Astrocyte of the cerebellum (primary cell): Measurements from ENCODE around the gene SEZ6L.
A peak's percentile ranks its signal among the peaks of the same experiment; 100 is the strongest.

Source experiments
- DNase-seq: peaks from one replicate; pipeline ENCODE4 v3.0.0-alpha.2; 2011; ENCODE audit warnings: low read depth
- H3K4me3 ChIP-seq: 2 replicates; pipeline ENCODE4 v1.5.1; 2011; ENCODE audit warnings: mild to moderate bottlenecking, low read depth, low read length, moderate library complexity
- CTCF ChIP-seq: IDR thresholded peaks from 2 replicates; pipeline ENCODE4 v1.5.1; 2012; ENCODE audit warnings: low read length, low read depth, moderate library complexity, mild to moderate bottlenecking; ENCODE audit errors: missing control alignments
- in situ Hi-C: cut with HindIII; loops from 2 replicates; pipeline ENCODE4 v1.10.0; 2017; ENCODE audit warnings: low sequenced_read_pairs

Gene SEZ6L

GRCh38 chr22:26362471-26362870, 193.2 kb downstream of the SEZ6L start:
- TF ChIP-seq CTCF = no peak
- DNase-seq = no peak
- no peak overlapping the region for H3K4me3 ChIP-seq
- in situ Hi-C loops = loop anchor here (10.0 kb wide), 1 partner anchor 102 kb away; no protein-coding TSS in a partner anchor

GRCh38 chr22:26364066-26365015, 195.1 kb downstream of the SEZ6L start:
- in situ Hi-C loops = loop anchor here (10.0 kb wide), 1 partner anchor 100 kb away; no protein-coding TSS in a partner anchor
- DNase-seq = peak; percentile 68
- peak; percentile 78 for TF ChIP-seq CTCF
- H3K4me3 ChIP-seq = no peak overlapping the region

- in situ Hi-C loops = loop anchor here (10.0 kb wide), 1 partner anchor 97 kb away; no protein-coding TSS in a partner anchor
- TF ChIP-seq CTCF = peak; percentile 82
- DNase-seq = peak; percentile 12
Measured at GRCh38 chr22:26367402-26368245, 198.4 kb downstream of the SEZ6L start.

GRCh38 chr22:26372890-26373289, 203.6 kb downstream of the SEZ6L start:
- no peak for DNase-seq
- TF ChIP-seq CTCF = no peak
- in situ Hi-C loops = no loop called here
- no peak overlapping the region for H3K4me3 ChIP-seq

More at GRCh38 chr22:26367402-26368245, 198.4 kb downstream of the SEZ6L start:
- no peak overlapping the region for H3K4me3 ChIP-seq

GRCh38 chr22:26374391-26375026, 205.2 kb downstream of the SEZ6L start:
- in situ Hi-C loops = no loop called here
- DNase-seq = no peak
- no peak for TF ChIP-seq CTCF
- no peak overlapping the region for H3K4me3 ChIP-seq
